Natural killer cell (primary cell): ENCODE data around the gene RIIAD1. TPM values are rescaled to one million over a fixed set of nuclear protein-coding genes. Genes with fewer than 3 reads are reported as not detected.

Source experiments
- ATAC-seq, 3 donors: fragments of 150-1000 bp in 2 of 3; fragments of 200-7000 bp in 1 of 3; cut with Tn5 transposase; 1 replicate in 1 of 3; 2 replicates in 2 of 3; pipeline ENCODE4 v1.10.0; 2021; ENCODE audit warnings: mild to moderate bottlenecking in 2 of 3, moderate library complexity in 2 of 3
- DNase-seq, 2 donors: peaks; one replicate each; pipeline versions ENCODE4 v3.0.0 to v3.0.0-alpha.2; 2013 to 2021; ENCODE audit warnings: mixed read lengths in 1 of 2
- H3K27ac ChIP-seq: one replicate; pipeline ENCODE4 v1.5.1; 2013; ENCODE audit warnings: mild to moderate bottlenecking, low read length
- H3K27me3 ChIP-seq: one replicate; pipeline ENCODE4 v1.6.1; 2013; ENCODE audit warnings: low read length; ENCODE audit not compliant: control insufficient read depth, insufficient read depth
- H3K36me3 ChIP-seq: one replicate; pipeline ENCODE4 v1.6.1; 2013; ENCODE audit warnings: low read length; ENCODE audit not compliant: control insufficient read depth, insufficient read depth
- H3K4me1 ChIP-seq: one replicate; pipeline ENCODE4 v1.6.1; 2013; ENCODE audit warnings: low read length; ENCODE audit not compliant: control insufficient read depth, insufficient read depth
- H3K4me3 ChIP-seq: one replicate; pipeline ENCODE4 v1.5.1; 2013; ENCODE audit warnings: low read length
- H3K9me3 ChIP-seq: one replicate; pipeline ENCODE4 v1.6.1; 2013; ENCODE audit warnings: low read length; ENCODE audit not compliant: control insufficient read depth, insufficient read depth
- H3K27ac Mint-ChIP-seq, 2 donors: one replicate each; pipeline ENCODE4 v1.8.0; 2022; ENCODE audit warnings: mild to moderate bottlenecking in 2 of 2, mixed read lengths in 2 of 2, moderate library complexity in 1 of 2
- H3K27me3 Mint-ChIP-seq, 2 donors: one replicate each; pipeline ENCODE4 v1.8.0; 2022; ENCODE audit warnings: low read depth in 2 of 2, mixed read lengths in 2 of 2
- H3K36me3 Mint-ChIP-seq: one replicate; pipeline ENCODE4 v1.8.0; 2022; ENCODE audit warnings: mixed read lengths
- H3K4me1 Mint-ChIP-seq, 2 donors: one replicate each; pipeline ENCODE4 v1.8.0; 2022; ENCODE audit warnings: mixed read lengths in 2 of 2
- H3K4me3 Mint-ChIP-seq: one replicate; pipeline ENCODE4 v1.8.0; 2022; ENCODE audit warnings: mild to moderate bottlenecking, moderate library complexity, mixed read lengths
- H3K9me3 Mint-ChIP-seq, 2 donors: one replicate each; pipeline ENCODE4 v1.8.0; 2022; ENCODE audit warnings: mixed read lengths in 2 of 2
- WGBS: methylation state at CpG from one replicate; pipeline ENCODE4 v1.1.7; 2013; ENCODE audit warnings: missing lambda C conversion rate; ENCODE audit not compliant: insufficient coverage; 5-methylcytosine and 5-hydroxymethylcytosine counted together
- intact Hi-C: fragments of 100-400 bp; cut with micrococcal nuclease; formaldehyde crosslinking; loops from one replicate; pipeline ENCODE4 v1.14.2; 2022
- total RNA-seq, 4 donors: library from RNA; stranded (reverse); fragments of 120-200 nt in 1 of 4; gene quantifications; one replicate each; pipeline versions ENCODE4 v1.2.3 to v1.2.4, GENCODE V29; 2013 to 2022
- TF ChIP-seq, protein P1 (sequence below): fragments of 200-600 bp; IDR thresholded peaks from one replicate; pipeline ENCODE4 v1.8.0; 2022; ENCODE audit warnings: antibody characterized with exemption

The RIIAD1 gene
- total RNA-seq, 3 donors from 2014 or later (not counting 1 experiment from before 2014, with no cell fraction given) = not detected

DNA sequence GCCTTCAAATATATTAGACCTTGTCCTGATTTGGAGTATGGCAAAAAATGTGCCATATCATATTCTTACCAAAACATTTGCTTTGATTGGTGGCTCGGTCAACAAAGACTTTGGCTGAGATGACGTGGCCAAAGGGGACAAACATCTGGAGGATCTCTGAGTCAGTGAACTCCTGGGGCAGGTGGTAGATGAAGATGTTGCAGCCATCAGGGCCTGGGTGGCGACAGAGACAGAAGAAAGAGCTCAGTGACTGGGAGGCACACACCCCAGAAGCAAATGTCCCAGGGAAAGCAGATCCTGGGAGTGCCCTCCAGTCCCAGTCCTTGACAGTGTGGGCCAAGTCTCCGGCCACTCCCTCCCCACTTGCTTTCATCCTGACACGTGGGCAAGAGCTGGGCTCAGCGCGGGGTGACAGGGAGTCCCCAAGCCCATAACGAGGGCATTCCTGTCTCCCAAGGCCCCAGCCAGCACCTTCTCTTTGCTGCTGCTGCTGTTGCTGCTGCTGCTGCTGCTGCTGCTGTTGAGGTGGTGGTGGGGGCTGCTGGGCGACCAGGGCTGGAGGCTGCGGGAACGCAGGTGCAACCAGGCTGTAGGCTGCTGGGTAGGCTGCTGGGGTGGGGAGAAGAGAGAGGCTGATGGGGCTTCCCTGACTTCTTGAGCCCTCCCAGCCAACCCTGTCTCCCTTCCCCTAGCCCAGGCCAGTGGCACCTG lies 15.4 kb upstream of the RIIAD1 start:
- peaks cover 0 to 25% of the 10 kb centered on the region in 2 donors for H3K4me1 Mint-ChIP-seq
- H3K27ac ChIP-seq = no peak overlapping the region
- H3K36me3 Mint-ChIP-seq = no peaks in the 10 kb centered on the region
- H3K4me1 ChIP-seq = peaks cover 7% of the 10 kb centered on the region
- H3K27me3 ChIP-seq = no peaks in the 10 kb centered on the region
- no peak overlapping the region for H3K4me3 Mint-ChIP-seq
- H3K27ac Mint-ChIP-seq = no peak overlapping the region
- no peaks in the 10 kb centered on the region for H3K9me3 ChIP-seq
- H3K4me3 ChIP-seq = no peak overlapping the region
- TF ChIP-seq, protein P1, sequence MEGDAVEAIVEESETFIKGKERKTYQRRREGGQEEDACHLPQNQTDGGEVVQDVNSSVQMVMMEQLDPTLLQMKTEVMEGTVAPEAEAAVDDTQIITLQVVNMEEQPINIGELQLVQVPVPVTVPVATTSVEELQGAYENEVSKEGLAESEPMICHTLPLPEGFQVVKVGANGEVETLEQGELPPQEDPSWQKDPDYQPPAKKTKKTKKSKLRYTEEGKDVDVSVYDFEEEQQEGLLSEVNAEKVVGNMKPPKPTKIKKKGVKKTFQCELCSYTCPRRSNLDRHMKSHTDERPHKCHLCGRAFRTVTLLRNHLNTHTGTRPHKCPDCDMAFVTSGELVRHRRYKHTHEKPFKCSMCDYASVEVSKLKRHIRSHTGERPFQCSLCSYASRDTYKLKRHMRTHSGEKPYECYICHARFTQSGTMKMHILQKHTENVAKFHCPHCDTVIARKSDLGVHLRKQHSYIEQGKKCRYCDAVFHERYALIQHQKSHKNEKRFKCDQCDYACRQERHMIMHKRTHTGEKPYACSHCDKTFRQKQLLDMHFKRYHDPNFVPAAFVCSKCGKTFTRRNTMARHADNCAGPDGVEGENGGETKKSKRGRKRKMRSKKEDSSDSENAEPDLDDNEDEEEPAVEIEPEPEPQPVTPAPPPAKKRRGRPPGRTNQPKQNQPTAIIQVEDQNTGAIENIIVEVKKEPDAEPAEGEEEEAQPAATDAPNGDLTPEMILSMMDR = no peak
- H3K9me3 Mint-ChIP-seq = no peaks in the 10 kb centered on the region
- intact Hi-C loops = no loop called here
- no peak for ATAC-seq
- peaks cover 5% of the 10 kb centered on the region for H3K36me3 ChIP-seq
- peaks cover 0 to 3% of the 10 kb centered on the region in 2 donors for H3K27me3 Mint-ChIP-seq
- WGBS = 79% methylated on average over 11 of the region's 11 CpGs
- no peak for DNase-seq

- no peak overlapping the region for H3K4me3 ChIP-seq
- intact Hi-C loops = no loop called here
- H3K36me3 ChIP-seq = no peaks in the 10 kb centered on the region
- Mint-ChIP-seq H3K27ac (no peak overlapping the region), H3K27me3 (peaks cover 0 to 3% of the 10 kb centered on the region in 2 donors), H3K4me3 (no peak overlapping the region), H3K36me3 (no peaks in the 10 kb centered on the region), H3K9me3 (no peaks in the 10 kb centered on the region), H3K4me1 (peaks cover 0 to 25% of the 10 kb centered on the region in 2 donors)
- WGBS = 68% methylated on average over 21 of the region's 21 CpGs
- TF ChIP-seq, protein P1 = no peak
- DNase-seq (no peak), ATAC-seq (no peak)
- no peak overlapping the region for H3K27ac ChIP-seq
- H3K4me1 ChIP-seq = peaks cover 7% of the 10 kb centered on the region
- H3K27me3 ChIP-seq = no peaks in the 10 kb centered on the region
- H3K9me3 ChIP-seq = no peaks in the 10 kb centered on the region
These were observed 14.6 kb upstream of the RIIAD1 start for GRCh38 chr1:151706464-151707415.

GRCh38 chr1:151707541-151708065 lies 13.7 kb upstream of the RIIAD1 start:
- no peak for ATAC-seq

More at GRCh38 chr1:151707541-151708065, 13.7 kb upstream of the RIIAD1 start:
- H3K4me3 ChIP-seq = no peak overlapping the region
- 96% methylated on average over 14 of the region's 15 CpGs for WGBS
- H3K4me1 ChIP-seq = peaks cover 7% of the 10 kb centered on the region
- TF ChIP-seq, protein P1 = no peak
- Mint-ChIP-seq H3K36me3 (no peaks in the 10 kb centered on the region), H3K4me1 (peaks cover 0 to 24% of the 10 kb centered on the region in 2 donors), H3K27ac (no peak overlapping the region), H3K4me3 (no peak overlapping the region), H3K9me3 (no peaks in the 10 kb centered on the region), H3K27me3 (peaks cover 3 to 5% of the 10 kb centered on the region in 2 donors)
- no peak for DNase-seq
- no peaks in the 10 kb centered on the region for H3K27me3 ChIP-seq
- H3K36me3 ChIP-seq = no peaks in the 10 kb centered on the region
- H3K27ac ChIP-seq = no peak overlapping the region
- intact Hi-C loops = no loop called here
- no peaks in the 10 kb centered on the region for H3K9me3 ChIP-seq
